Loucy (cell line): ENCODE measurements around the gene RSKR.

Source experiments
- H2AFZ ChIP-seq: fragments of 200-600 bp; sonication (generic); 2 replicates; pipeline ENCODE4 v1.6.0; 2016; ENCODE audit warnings: antibody characterized with exemption, mild to moderate bottlenecking, low read length, moderate library complexity
- H3F3A ChIP-seq: fragments of 200-600 bp; 2 replicates; pipeline ENCODE4 v1.6.0; 2016; ENCODE audit warnings: antibody characterized with exemption, low read depth, mild to moderate bottlenecking
- H3K27me3 ChIP-seq: fragments of 200-600 bp; sonication (generic); 2 replicates; pipeline ENCODE4 v1.6.1; 2014; ENCODE audit warnings: low read length, mild to moderate bottlenecking; ENCODE audit not compliant: insufficient read depth, poor library complexity, severe bottlenecking
- H3K36me3 ChIP-seq: fragments of 200-600 bp; sonication (generic); 2 replicates; pipeline ENCODE4 v1.6.1; 2016; ENCODE audit warnings: low read length; ENCODE audit not compliant: insufficient read depth
- H3K4me1 ChIP-seq: fragments of 200-600 bp; sonication (generic); 2 replicates; pipeline ENCODE4 v1.5.1; 2014; ENCODE audit warnings: low read length, mild to moderate bottlenecking; ENCODE audit not compliant: insufficient read depth, poor library complexity, severe bottlenecking
- H3K4me2 ChIP-seq: fragments of 200-600 bp; sonication (generic); 2 replicates; pipeline ENCODE4 v1.6.0; 2014; ENCODE audit warnings: antibody characterized with exemption, low read length, low read depth, mild to moderate bottlenecking; ENCODE audit not compliant: poor library complexity, severe bottlenecking
- H3K4me3 ChIP-seq: fragments of 200-600 bp; sonication (generic); 2 replicates; pipeline ENCODE4 v1.5.1; 2014; ENCODE audit warnings: low read length, mild to moderate bottlenecking, mixed read lengths; ENCODE audit not compliant: poor library complexity, severe bottlenecking
- H3K79me2 ChIP-seq: fragments of 200-600 bp; sonication (generic); 2 replicates; pipeline ENCODE4 v1.6.1; 2014; ENCODE audit warnings: low read length; ENCODE audit not compliant: insufficient read depth
- H3K9ac ChIP-seq: fragments of 200-600 bp; sonication (generic); 2 replicates; pipeline ENCODE4 v1.6.0; 2014; ENCODE audit warnings: mild to moderate bottlenecking, low read depth, low read length, moderate library complexity; ENCODE audit not compliant: poor library complexity, severe bottlenecking
- H3K9me2 ChIP-seq: fragments of 200-600 bp; sonication (generic); replicated peaks from 2 replicates; pipeline ENCODE4 v1.6.1; 2016; ENCODE audit warnings: low read depth, low read length, mixed read lengths
- H3K9me3 ChIP-seq: fragments of 200-600 bp; sonication (generic); 2 replicates; pipeline ENCODE4 v1.6.1; 2014; ENCODE audit warnings: mild to moderate bottlenecking, antibody characterized with exemption, low read length, low read depth; ENCODE audit not compliant: insufficient read depth
- H4K20me1 ChIP-seq: fragments of 200-600 bp; sonication (generic); 2 replicates; pipeline ENCODE4 v1.6.0; 2014; ENCODE audit warnings: antibody characterized with exemption, low read length, mild to moderate bottlenecking; ENCODE audit not compliant: insufficient read depth, poor library complexity, severe bottlenecking
- EZH2phosphoT487 ChIP-seq: fragments of 200-600 bp; IDR thresholded peaks from 2 replicates; pipeline ENCODE4 v1.6.1; 2018; ENCODE audit warnings: antibody characterized with exemption, mild to moderate bottlenecking, moderate library complexity, borderline replicate concordance
- TF ChIP-seq, protein P1 (sequence below): fragments of 200-600 bp; sonication (generic); conservative IDR thresholded peaks from 2 replicates; pipeline ENCODE4 v1.5.1; 2014; ENCODE audit warnings: mild to moderate bottlenecking, antibody characterized with exemption, low read length

The RSKR gene

DNA sequence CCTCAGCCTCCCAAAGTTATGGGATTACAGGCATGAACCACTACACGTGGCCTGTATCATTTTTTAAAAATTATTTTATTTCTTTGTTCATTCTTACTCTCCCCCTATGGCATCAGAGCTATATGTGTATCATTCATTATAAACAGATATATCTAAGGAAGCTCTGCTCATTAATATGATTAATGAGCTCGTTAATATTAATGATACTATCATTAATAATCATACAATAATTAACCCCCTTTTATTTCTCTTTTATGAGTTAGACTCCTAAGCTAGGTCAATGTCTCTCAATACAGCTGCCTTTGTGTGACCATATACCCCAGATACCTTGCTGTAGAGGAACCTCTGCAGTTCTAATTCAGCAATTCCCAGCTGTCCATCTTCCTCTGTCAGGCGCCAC is 4.5 kb upstream of the RSKR start:
- no peaks in the 10 kb centered on the region for H3K9me3 ChIP-seq
- no peaks in the 10 kb centered on the region for H3K79me2 ChIP-seq
- H4K20me1 ChIP-seq = no peaks in the 10 kb centered on the region
- no peaks in the 10 kb centered on the region for H3K4me1 ChIP-seq
- no peak overlapping the region for H2AFZ ChIP-seq
- TF ChIP-seq, protein P1, sequence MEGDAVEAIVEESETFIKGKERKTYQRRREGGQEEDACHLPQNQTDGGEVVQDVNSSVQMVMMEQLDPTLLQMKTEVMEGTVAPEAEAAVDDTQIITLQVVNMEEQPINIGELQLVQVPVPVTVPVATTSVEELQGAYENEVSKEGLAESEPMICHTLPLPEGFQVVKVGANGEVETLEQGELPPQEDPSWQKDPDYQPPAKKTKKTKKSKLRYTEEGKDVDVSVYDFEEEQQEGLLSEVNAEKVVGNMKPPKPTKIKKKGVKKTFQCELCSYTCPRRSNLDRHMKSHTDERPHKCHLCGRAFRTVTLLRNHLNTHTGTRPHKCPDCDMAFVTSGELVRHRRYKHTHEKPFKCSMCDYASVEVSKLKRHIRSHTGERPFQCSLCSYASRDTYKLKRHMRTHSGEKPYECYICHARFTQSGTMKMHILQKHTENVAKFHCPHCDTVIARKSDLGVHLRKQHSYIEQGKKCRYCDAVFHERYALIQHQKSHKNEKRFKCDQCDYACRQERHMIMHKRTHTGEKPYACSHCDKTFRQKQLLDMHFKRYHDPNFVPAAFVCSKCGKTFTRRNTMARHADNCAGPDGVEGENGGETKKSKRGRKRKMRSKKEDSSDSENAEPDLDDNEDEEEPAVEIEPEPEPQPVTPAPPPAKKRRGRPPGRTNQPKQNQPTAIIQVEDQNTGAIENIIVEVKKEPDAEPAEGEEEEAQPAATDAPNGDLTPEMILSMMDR = no peak
- no peak for TF ChIP-seq EZH2phosphoT487
- peaks cover 82% of the 10 kb centered on the region for H3K36me3 ChIP-seq
- H3K9ac ChIP-seq = no peak overlapping the region
- H3K4me2 ChIP-seq = no peak overlapping the region
- H3K27me3 ChIP-seq = no peaks in the 10 kb centered on the region
- H3K9me2 ChIP-seq = no peaks in the 10 kb centered on the region
- H3K4me3 ChIP-seq = no peak overlapping the region
- no peaks in the 10 kb centered on the region for H3F3A ChIP-seq

DNA sequence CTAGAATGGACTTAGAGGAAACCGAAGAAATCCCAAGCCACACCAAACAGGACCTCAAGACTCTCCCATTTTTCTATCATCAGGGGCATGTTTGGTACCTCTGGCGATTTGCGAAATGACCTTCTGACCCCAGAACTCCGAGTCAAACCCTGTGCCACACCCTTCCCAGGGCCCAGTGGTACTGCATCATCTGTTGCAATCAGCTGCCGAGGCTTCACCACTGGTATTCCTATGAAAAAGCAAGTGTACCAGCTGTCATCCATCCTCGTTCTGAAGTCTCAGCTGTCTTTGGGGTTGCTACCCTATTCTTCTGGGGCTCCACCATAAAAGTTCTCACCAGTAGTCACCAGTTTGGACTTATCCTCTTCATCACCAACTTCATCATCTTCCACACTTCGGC is 2.3 kb upstream of the RSKR start:
- no peak overlapping the region for H2AFZ ChIP-seq
- H3K36me3 ChIP-seq = peaks cover 75% of the 10 kb centered on the region
- no peaks in the 10 kb centered on the region for H3K27me3 ChIP-seq
- H3K9me3 ChIP-seq = no peaks in the 10 kb centered on the region
- no peaks in the 10 kb centered on the region for H3K4me1 ChIP-seq
- H3K79me2 ChIP-seq = no peaks in the 10 kb centered on the region
- no peak for TF ChIP-seq EZH2phosphoT487
- TF ChIP-seq, protein P1 = no peak
- H3K9ac ChIP-seq = no peak overlapping the region
- no peaks in the 10 kb centered on the region for H3K9me2 ChIP-seq
- H3F3A ChIP-seq = no peaks in the 10 kb centered on the region
- no peak overlapping the region for H3K4me2 ChIP-seq
- H4K20me1 ChIP-seq = no peaks in the 10 kb centered on the region
- H3K4me3 ChIP-seq = no peak overlapping the region

DNA sequence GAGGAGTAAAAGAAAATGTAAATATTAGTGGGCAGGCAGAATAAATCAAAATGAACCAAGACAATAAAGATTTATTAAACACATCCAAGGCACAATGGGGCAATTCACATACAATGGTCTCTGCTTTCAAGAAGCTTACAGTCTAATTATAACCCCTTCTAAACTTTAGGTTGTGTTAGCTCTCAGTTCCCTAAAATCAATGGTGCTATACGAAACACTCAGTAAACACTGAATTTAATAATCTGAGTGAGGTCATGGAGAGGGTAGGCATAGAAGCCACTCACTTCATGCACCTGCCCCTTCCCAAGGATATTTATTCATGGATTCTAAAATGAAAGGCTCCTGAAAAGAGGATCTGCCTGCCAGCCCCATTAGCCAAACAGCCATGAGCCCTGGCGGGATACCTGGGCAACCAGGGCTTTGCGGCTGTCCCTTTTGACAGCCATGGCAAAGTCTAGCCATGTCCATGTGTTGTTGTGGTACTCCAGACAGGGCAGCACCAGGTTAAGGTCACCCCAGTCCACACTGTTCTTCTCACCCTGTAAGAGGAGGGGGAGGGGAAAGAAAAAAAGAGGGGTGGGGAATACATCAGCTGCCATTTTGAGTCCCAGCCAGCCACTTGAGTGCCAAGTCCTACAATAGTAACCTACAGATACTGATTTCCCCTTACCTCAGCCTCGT is 1.4 kb upstream of the RSKR start:
- no peak overlapping the region for H3K9ac ChIP-seq
- TF ChIP-seq EZH2phosphoT487 = no peak
- TF ChIP-seq, protein P1 = no peak
- no peaks in the 10 kb centered on the region for H3K4me1 ChIP-seq
- no peaks in the 10 kb centered on the region for H3K9me2 ChIP-seq
- H3K4me2 ChIP-seq = no peak overlapping the region
- no peaks in the 10 kb centered on the region for H4K20me1 ChIP-seq
- no peaks in the 10 kb centered on the region for H3K79me2 ChIP-seq
- H3K9me3 ChIP-seq = no peaks in the 10 kb centered on the region
- no peaks in the 10 kb centered on the region for H3F3A ChIP-seq
- no peaks in the 10 kb centered on the region for H3K27me3 ChIP-seq
- H3K4me3 ChIP-seq = no peak overlapping the region
- H3K36me3 ChIP-seq = peaks cover 75% of the 10 kb centered on the region
- no peak overlapping the region for H2AFZ ChIP-seq
